Measurements from ENCODE around the gene ROR2. TPM values are rescaled to one million over a fixed set of nuclear protein-coding genes. Genes with fewer than 3 reads are reported as not detected.
A peak's percentile ranks its signal among the peaks of the same experiment; 100 is the strongest.

ROR2 gene
- total and polyA plus RNA-seq, 2 experiments from 2014 or later, result 8.1 to 18.8 TPM

DNA sequence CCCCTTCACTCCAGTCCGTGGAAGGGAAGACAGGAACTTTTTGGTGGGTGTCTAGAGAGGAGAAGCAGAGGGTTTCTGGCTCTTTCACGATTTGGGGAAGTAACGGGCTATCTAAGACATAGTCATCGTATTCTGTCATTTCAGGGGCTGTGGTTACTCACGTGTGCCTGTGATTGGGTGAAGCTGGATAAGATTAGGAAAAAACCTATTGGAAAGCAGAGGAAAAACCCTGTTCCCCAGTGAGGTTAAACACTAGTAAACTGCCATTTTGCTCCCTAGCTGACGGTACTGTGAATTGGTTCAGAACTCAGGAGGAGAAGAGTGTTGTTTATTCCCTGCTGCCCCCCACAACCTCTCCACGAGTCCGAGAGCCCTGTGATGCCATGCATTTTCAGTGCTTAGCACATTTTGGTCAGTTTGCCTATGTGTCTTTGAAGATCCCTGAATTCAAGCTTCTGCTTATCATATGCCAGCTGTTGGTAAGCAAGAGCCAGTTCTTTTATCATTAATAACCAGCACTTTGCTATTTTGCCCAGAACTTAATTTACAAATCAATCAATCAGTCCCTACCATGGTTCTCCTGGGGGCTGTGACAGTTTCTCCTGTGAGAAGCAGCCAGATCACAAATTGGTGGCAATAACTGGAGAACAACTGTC lies 45.1 kb upstream of the ROR2 start:
- Histone ChIP-seq H3K79me2 (replicated peaks; ENCODE audit: insufficient read depth) (no peaks in the 10 kb centered on the region), H3K27me3 (ENCODE audit: insufficient read depth) (no peaks in the 10 kb centered on the region), H4K20me1 (replicated peaks; ENCODE audit: insufficient read depth) (no peaks in the 10 kb centered on the region), H3K36me3 (ENCODE audit: insufficient read depth) (no peaks in the 10 kb centered on the region), H2AFZ (0 out of 2 replicates have a peak overlapping the region, but pooled peaks have one; percentile 49), H3F3A (replicated peaks; ENCODE audit: low read depth) (no peaks in the 10 kb centered on the region), H3K9me2 (ENCODE audit: insufficient read depth) (0 out of 2 replicates have a peak, but pooled peaks cover 3% of the 10 kb centered on the region), H3K27ac (ENCODE audit: low read depth) (no peak overlapping the region), H3K4me1 (ENCODE audit: insufficient read depth) (no peaks in the 10 kb centered on the region; the same call in 1 of the 2 replicates), H3K4me2 (no peak overlapping the region), H3K4me3 (no peak overlapping the region)
- no peak for DNase-seq (ENCODE audit: low spot score)
- no peaks in the 10 kb centered on the region for H3K27me3 Mint-ChIP-seq (ENCODE audit: insufficient read depth, low read depth, poor library complexity)
- H3K27ac Mint-ChIP-seq, result no peak overlapping the region
- TF ChIP-seq ZNF331 (CRISPR knock-in tag; IDR thresholded peaks at IDR 0.05; ENCODE audit: low read depth), result no peak
- TF ChIP-seq NANOG (IDR thresholded peaks at IDR 0.05; ENCODE audit: borderline replicate concordance), result no peak
- no peak for TF ChIP-seq JUNB (IDR thresholded peaks at IDR 0.05; ENCODE audit: unreplicated experiment)
- no peak for TF ChIP-seq CTCF (conservative IDR thresholded peaks at IDR 0.05; ENCODE audit: low read depth in 2 of 2)
- TF ChIP-seq, protein P1, sequence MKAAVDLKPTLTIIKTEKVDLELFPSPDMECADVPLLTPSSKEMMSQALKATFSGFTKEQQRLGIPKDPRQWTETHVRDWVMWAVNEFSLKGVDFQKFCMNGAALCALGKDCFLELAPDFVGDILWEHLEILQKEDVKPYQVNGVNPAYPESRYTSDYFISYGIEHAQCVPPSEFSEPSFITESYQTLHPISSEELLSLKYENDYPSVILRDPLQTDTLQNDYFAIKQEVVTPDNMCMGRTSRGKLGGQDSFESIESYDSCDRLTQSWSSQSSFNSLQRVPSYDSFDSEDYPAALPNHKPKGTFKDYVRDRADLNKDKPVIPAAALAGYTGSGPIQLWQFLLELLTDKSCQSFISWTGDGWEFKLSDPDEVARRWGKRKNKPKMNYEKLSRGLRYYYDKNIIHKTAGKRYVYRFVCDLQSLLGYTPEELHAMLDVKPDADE (IDR thresholded peaks at IDR 0.05), result no peak
- TF ChIP-seq, protein P2, sequence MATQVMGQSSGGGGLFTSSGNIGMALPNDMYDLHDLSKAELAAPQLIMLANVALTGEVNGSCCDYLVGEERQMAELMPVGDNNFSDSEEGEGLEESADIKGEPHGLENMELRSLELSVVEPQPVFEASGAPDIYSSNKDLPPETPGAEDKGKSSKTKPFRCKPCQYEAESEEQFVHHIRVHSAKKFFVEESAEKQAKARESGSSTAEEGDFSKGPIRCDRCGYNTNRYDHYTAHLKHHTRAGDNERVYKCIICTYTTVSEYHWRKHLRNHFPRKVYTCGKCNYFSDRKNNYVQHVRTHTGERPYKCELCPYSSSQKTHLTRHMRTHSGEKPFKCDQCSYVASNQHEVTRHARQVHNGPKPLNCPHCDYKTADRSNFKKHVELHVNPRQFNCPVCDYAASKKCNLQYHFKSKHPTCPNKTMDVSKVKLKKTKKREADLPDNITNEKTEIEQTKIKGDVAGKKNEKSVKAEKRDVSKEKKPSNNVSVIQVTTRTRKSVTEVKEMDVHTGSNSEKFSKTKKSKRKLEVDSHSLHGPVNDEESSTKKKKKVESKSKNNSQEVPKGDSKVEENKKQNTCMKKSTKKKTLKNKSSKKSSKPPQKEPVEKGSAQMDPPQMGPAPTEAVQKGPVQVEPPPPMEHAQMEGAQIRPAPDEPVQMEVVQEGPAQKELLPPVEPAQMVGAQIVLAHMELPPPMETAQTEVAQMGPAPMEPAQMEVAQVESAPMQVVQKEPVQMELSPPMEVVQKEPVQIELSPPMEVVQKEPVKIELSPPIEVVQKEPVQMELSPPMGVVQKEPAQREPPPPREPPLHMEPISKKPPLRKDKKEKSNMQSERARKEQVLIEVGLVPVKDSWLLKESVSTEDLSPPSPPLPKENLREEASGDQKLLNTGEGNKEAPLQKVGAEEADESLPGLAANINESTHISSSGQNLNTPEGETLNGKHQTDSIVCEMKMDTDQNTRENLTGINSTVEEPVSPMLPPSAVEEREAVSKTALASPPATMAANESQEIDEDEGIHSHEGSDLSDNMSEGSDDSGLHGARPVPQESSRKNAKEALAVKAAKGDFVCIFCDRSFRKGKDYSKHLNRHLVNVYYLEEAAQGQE (IDR thresholded peaks at IDR 0.05; ENCODE audit: unreplicated experiment), result no peak
- TF ChIP-seq, protein P3, sequence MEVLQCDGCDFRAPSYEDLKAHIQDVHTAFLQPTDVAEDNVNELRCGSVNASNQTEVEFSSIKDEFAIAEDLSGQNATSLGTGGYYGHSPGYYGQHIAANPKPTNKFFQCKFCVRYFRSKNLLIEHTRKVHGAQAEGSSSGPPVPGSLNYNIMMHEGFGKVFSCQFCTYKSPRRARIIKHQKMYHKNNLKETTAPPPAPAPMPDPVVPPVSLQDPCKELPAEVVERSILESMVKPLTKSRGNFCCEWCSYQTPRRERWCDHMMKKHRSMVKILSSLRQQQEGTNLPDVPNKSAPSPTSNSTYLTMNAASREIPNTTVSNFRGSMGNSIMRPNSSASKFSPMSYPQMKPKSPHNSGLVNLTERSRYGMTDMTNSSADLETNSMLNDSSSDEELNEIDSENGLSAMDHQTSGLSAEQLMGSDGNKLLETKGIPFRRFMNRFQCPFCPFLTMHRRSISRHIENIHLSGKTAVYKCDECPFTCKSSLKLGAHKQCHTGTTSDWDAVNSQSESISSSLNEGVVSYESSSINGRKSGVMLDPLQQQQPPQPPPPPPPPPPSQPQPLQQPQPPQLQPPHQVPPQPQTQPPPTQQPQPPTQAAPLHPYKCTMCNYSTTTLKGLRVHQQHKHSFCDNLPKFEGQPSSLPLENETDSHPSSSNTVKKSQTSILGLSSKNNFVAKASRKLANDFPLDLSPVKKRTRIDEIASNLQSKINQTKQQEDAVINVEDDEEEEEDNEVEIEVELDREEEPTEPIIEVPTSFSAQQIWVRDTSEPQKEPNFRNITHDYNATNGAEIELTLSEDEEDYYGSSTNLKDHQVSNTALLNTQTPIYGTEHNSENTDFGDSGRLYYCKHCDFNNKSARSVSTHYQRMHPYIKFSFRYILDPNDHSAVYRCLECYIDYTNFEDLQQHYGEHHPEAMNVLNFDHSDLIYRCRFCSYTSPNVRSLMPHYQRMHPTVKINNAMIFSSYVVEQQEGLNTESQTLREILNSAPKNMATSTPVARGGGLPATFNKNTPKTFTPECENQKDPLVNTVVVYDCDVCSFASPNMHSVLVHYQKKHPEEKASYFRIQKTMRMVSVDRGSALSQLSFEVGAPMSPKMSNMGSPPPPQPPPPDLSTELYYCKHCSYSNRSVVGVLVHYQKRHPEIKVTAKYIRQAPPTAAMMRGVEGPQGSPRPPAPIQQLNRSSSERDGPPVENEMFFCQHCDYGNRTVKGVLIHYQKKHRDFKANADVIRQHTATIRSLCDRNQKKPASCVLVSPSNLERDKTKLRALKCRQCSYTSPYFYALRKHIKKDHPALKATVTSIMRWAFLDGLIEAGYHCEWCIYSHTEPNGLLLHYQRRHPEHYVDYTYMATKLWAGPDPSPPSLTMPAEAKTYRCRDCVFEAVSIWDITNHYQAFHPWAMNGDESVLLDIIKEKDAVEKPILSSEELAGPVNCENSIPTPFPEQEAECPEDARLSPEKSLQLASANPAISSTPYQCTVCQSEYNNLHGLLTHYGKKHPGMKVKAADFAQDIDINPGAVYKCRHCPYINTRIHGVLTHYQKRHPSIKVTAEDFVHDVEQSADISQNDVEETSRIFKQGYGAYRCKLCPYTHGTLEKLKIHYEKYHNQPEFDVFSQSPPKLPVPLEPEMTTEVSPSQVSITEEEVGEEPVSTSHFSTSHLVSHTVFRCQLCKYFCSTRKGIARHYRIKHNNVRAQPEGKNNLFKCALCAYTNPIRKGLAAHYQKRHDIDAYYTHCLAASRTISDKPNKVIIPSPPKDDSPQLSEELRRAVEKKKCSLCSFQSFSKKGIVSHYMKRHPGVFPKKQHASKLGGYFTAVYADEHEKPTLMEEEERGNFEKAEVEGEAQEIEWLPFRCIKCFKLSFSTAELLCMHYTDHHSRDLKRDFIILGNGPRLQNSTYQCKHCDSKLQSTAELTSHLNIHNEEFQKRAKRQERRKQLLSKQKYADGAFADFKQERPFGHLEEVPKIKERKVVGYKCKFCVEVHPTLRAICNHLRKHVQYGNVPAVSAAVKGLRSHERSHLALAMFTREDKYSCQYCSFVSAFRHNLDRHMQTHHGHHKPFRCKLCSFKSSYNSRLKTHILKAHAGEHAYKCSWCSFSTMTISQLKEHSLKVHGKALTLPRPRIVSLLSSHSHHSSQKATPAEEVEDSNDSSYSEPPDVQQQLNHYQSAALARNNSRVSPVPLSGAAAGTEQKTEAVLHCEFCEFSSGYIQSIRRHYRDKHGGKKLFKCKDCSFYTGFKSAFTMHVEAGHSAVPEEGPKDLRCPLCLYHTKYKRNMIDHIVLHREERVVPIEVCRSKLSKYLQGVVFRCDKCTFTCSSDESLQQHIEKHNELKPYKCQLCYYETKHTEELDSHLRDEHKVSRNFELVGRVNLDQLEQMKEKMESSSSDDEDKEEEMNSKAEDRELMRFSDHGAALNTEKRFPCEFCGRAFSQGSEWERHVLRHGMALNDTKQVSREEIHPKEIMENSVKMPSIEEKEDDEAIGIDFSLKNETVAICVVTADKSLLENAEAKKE (CRISPR knock-in tag; IDR thresholded peaks at IDR 0.05), result no peak
- TF ChIP-seq EZH2 (IDR thresholded peaks at IDR 0.05; ENCODE audit: low read depth, unreplicated experiment), result no peak
- no peak for TF ChIP-seq CREB1 (CRISPR knock-in tag; IDR thresholded peaks at IDR 0.05; ENCODE audit: low read depth)
- no peak for TF ChIP-seq ZNF114 (CRISPR knock-in tag; IDR thresholded peaks at IDR 0.05)
- TF ChIP-seq EZH2phosphoT487 (IDR thresholded peaks at IDR 0.05; ENCODE audit: unreplicated experiment), result no peak
- TF ChIP-seq STAT1 (IDR thresholded peaks at IDR 0.05; ENCODE audit: unreplicated experiment), result no peak
- no peak for TF ChIP-seq POLR2AphosphoS5 (IDR thresholded peaks at IDR 0.05; ENCODE audit: low read depth)
- peaks cover 2% of the 10 kb centered on the region; the same call in 2 of the 3 replicates for H3K4me1 Mint-ChIP-seq
- ATAC-seq, result no peak
- H3K9me3 Mint-ChIP-seq, result no peaks in the 10 kb centered on the region
- H3K36me3 Mint-ChIP-seq (ENCODE audit: low read depth), result no peaks in the 10 kb centered on the region
- H3K4me3 Mint-ChIP-seq, result no peak overlapping the region

All from GM23338 (cell line).